WERI-Rb-1 (cell line): ENCODE measurements around the gene HGFAC.

ENCODE experiments used
- DNase-seq: peaks from one replicate; pipeline ENCODE4 v3.0.0-alpha.2; 2020
- H3K27ac ChIP-seq: fragments of 250-450 bp; sonication (Bioruptor Pico); 2 replicates; pipeline ENCODE4 v1.5.1; 2020; ENCODE audit warnings: mild to moderate bottlenecking, moderate library complexity
- H3K27me3 ChIP-seq: fragments of 250-450 bp; sonication (Bioruptor Pico); 2 replicates; pipeline ENCODE4 v1.5.1; 2021; ENCODE audit warnings: mild to moderate bottlenecking, low read depth, moderate library complexity; ENCODE audit not compliant: insufficient read depth, severe bottlenecking
- H3K36me3 ChIP-seq: fragments of 250-450 bp; sonication (Bioruptor Pico); 2 replicates; pipeline ENCODE4 v1.5.1; 2020; ENCODE audit warnings: mild to moderate bottlenecking, moderate library complexity
- H3K4me3 ChIP-seq: 2 replicates; pipeline ENCODE4 v1.5.1; 2011; ENCODE audit warnings: low read depth, mild to moderate bottlenecking, control low read depth, low read length
- H3K9me3 ChIP-seq: fragments of 250-450 bp; sonication (Bioruptor Pico); 2 replicates; pipeline ENCODE4 v1.5.1; 2021; ENCODE audit warnings: mild to moderate bottlenecking, moderate library complexity; ENCODE audit not compliant: severe bottlenecking
- TF ChIP-seq, protein P1 (sequence below): IDR thresholded peaks from 2 replicates; pipeline ENCODE4 v1.5.1; 2011; ENCODE audit warnings: low read depth, mild to moderate bottlenecking, control low read depth, inconsistent platforms, low read length

The HGFAC gene

DNA sequence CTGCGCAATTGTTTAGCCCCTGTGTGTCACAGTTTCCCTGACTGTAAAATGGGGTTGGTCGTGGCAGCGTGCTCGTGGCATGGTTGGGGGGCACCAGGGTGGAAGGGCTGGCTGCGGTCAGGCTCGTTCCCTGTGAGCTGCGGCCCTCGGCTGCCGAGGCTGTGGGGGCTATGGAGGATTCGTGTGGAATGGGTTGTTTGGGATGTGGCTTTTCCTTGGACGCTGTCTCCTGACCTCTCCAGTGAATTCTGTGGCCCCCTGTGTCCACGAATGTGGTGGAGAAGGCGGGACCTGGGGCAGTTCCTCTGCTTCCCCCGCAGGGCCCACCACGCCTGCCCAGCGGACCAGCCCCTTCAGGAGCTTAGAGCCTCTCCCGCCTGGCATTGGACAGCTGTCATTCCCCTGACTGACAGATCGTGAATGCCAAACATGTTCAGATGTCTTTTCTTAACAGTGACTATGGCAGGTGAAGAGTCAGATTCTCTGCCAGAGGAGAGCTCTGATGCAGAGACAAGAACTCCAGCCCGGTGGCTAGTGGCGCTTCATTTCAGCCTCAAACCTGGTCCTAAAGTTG lies 17.2 kb upstream of the HGFAC start:
- DNase-seq = no peak
- Histone ChIP-seq H3K9me3 (no peaks in the 10 kb centered on the region), H3K36me3 (peaks cover 30% of the 10 kb centered on the region), H3K27ac (no peak overlapping the region), H3K4me3 (no peak overlapping the region), H3K27me3 (no peaks in the 10 kb centered on the region)
- TF ChIP-seq, protein P1, sequence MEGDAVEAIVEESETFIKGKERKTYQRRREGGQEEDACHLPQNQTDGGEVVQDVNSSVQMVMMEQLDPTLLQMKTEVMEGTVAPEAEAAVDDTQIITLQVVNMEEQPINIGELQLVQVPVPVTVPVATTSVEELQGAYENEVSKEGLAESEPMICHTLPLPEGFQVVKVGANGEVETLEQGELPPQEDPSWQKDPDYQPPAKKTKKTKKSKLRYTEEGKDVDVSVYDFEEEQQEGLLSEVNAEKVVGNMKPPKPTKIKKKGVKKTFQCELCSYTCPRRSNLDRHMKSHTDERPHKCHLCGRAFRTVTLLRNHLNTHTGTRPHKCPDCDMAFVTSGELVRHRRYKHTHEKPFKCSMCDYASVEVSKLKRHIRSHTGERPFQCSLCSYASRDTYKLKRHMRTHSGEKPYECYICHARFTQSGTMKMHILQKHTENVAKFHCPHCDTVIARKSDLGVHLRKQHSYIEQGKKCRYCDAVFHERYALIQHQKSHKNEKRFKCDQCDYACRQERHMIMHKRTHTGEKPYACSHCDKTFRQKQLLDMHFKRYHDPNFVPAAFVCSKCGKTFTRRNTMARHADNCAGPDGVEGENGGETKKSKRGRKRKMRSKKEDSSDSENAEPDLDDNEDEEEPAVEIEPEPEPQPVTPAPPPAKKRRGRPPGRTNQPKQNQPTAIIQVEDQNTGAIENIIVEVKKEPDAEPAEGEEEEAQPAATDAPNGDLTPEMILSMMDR = no peak

DNA sequence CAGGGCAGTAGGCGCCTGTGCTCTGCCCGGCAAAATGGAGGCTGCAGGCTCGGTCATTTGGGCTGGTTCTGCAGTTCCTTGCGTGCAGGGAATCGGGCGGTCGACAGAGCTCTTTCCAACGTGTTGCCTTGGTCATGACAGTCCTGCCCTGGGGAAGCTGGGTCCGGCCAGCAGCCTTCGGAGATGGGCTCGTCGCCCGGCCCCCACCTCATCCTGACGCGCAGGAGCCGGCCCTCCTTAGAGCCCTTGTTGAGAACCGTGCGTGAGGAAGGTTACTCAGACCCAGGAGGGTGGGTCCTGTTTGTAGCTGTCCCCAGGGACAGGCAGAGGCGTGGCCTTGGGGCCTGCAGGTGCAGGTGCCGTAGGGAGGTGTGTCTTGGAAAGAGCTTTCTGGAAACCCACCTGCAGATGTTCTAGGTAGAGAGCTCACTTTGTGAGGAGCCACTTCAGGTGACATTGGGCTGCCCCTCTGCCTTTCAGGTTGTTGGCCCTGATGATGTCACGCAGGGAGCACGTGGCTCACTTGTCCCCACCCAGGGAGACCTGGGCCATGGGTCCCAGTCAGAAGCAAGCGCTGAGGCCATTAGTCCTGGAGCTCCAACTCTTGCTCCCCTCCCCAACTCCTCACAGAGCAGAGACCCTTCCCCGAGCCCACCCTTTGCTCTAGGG lies 15.2 kb upstream of the HGFAC start:
- Histone ChIP-seq H3K9me3 (no peaks in the 10 kb centered on the region), H3K36me3 (peaks cover 39% of the 10 kb centered on the region), H3K27me3 (no peaks in the 10 kb centered on the region), H3K27ac (no peak overlapping the region), H3K4me3 (no peak overlapping the region)
- TF ChIP-seq, protein P1 = no peak
- DNase-seq = no peak

DNA sequence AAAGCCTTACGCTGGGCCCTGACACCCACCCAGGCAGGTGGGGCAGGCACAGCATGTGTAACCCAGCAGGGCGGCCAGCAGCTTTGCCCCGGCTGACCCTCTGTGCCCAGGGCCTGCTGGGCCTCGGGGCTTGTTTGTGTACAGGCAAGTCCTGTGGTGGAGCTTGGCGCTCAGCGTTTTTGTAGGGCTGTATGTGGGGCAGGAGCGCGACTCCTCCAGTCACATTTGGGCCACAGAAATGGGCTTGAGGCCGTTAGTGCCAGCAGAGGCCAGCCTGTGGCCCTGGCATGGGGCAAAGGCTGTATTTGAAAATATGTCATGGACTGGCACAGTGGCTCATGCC lies 14.7 kb upstream of the HGFAC start:
- Histone ChIP-seq H3K36me3 (peaks cover 42% of the 10 kb centered on the region), H3K27ac (no peak overlapping the region), H3K27me3 (no peaks in the 10 kb centered on the region), H3K9me3 (no peaks in the 10 kb centered on the region), H3K4me3 (no peak overlapping the region)
- no peak for DNase-seq
- TF ChIP-seq, protein P1 = no peak

DNA sequence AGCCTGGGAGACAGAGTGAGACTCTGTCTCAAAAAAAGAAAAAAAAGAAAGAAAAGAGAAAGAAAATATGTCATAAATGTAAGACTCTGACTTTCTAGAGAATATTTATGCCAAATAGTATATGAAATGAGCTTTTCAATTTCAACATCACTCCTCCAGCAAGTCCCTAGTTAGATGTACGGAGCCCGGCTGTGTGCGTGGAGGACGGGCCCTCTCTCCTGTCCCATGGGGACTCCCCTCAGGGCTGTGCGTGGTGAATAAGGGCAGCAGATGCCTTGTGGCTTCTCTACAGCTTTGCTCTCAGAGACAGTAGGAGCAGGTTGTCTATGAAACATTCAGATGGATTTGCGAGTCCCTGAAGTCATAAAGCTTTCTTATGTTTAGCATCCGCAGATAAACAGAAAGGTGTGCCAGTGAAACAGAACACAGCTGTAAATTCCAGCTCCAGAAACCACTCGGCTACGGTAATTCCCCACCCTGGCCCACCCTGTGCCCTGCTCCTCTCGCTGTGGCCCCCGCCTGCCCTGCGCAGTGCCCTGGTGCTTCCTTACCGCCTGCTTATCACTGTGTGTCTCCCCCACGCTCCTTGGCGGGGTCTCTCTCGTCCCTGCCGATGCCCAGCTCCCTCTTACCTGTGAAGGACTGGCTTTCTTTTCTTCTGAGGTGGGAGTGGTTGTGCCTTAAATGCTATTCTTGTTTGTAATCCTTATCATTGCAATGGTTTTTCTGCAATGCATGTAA lies 13.9 kb upstream of the HGFAC start:
- DNase-seq = no peak
- H3K36me3 ChIP-seq = peaks cover 42% of the 10 kb centered on the region
- no peaks in the 10 kb centered on the region for H3K27me3 ChIP-seq
- H3K27ac ChIP-seq = no peak overlapping the region
- H3K9me3 ChIP-seq = no peaks in the 10 kb centered on the region
- TF ChIP-seq, protein P1 = no peak
- no peak overlapping the region for H3K4me3 ChIP-seq

DNA sequence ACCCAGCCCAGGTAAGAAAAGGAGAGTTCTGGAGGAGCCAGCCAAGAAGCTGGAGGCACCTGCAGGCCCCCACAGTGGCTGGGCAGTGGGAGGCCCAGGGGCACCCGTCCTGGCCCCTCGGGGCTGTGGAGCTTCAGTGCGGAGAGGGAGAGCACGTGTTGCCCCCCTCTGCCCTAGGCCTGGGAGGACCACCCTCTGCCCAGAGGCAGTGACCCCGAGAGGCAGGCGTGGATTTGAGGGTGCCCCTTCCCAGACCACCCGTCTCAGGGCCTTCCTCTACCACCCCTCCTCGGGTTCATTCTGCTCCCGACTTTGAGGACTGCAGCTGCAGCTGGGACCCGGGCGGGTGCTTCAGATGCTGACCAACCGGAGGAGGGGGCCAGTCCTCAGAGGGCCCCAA lies 12.1 kb upstream of the HGFAC start:
- Histone ChIP-seq H3K4me3 (no peak overlapping the region), H3K27me3 (no peaks in the 10 kb centered on the region), H3K27ac (no peak overlapping the region)

More for the DNA sequence above, 12.1 kb upstream of the HGFAC start:
- no peak for DNase-seq
- Histone ChIP-seq H3K36me3 (peaks cover 27% of the 10 kb centered on the region), H3K9me3 (no peaks in the 10 kb centered on the region)
- TF ChIP-seq, protein P1 = no peak
